Measurements from ENCODE around the gene TMEM63B. TPM values are rescaled to one million over a fixed set of nuclear protein-coding genes. Genes with fewer than 3 reads are reported as not detected.

Gene TMEM63B
- 25.5 and 56.4 TPM in 2 replicates for total RNA-seq

GRCh38 chr6:44127186-44128019, at the start of gene TMEM63B, which contains the start of gene MRPL14:
TMEM63B (plus strand) TSS chr6:44127554; CDS start chr6:44134585, 7,031 bp downstream.
MRPL14 (minus strand) TSS chr6:44127452; CDS start chr6:44116611, 10,841 bp downstream.

DNA sequence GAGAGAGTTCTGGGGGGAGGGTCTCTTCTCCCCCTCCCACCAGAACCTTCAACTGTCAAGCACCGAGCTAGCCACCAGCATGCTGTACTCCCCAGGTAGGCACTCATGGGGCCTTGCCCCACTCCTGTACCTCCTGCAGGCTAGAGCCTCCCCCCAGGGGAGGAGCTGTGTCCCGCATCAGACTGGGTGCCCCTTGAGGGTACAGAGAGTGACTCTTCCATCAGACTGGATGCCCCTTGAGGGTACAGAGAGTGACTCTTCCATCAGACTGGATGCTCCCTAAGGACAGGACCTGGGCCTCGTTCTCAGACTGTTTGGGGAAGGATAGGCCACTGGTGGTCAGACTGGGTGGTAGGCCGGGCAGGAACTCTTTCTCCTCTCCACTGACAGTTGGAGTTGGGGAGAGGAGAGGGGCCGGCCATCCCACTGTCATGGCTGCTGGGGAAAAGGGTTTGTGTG, 31.4 kb downstream of the TMEM63B start, which contains the start of gene CAPN11:
CAPN11 (plus strand) TSS at position 51 of the 459 bp plus-strand sequence; CDS start at position 80, 29 bp downstream.

Other genes with a start within 250 kb of the TMEM63B start
- gene MRPL14, start 102 bp upstream of the TMEM63B start, total RNA-seq: 28.6 and 48.4 TPM in 2 replicates
- gene CAPN11, start 31.3 kb downstream of the TMEM63B start, total RNA-seq: not detected in 2 replicates
- not detected in 2 replicates for gene MYMX, start 89.4 kb downstream of the TMEM63B start, total RNA-seq
- 1.8 and 11.9 TPM in 2 replicates for gene SLC29A1, start 96.0 kb downstream of the TMEM63B start, total RNA-seq
- gene HSP90AB1, start 119.5 kb downstream of the TMEM63B start, total RNA-seq: 599 and 807 TPM in 2 replicates
- 105 and 143 TPM in 2 replicates for gene SLC35B2, start 130.0 kb downstream of the TMEM63B start, total RNA-seq
- 5.6 and 6.1 TPM in 2 replicates for gene NFKBIE, start 138.0 kb downstream of the TMEM63B start, total RNA-seq
- 0.05 TPM in 1 of 2 replicates, not detected in the other for gene TMEM151B, start 142.9 kb downstream of the TMEM63B start, total RNA-seq
- 16.3 and 23.6 TPM in 2 replicates for gene AARS2, start 185.8 kb downstream of the TMEM63B start, total RNA-seq
- not detected in 2 replicates for gene SPATS1, start 215.1 kb downstream of the TMEM63B start, total RNA-seq